ENCODE data around the gene SRPX2. TPM values are rescaled to one million over a fixed set of nuclear protein-coding genes. Genes with fewer than 3 reads are reported as not detected.

The SRPX2 gene
- total RNA-seq, 1 experiment from 2014 or later = 2.4 TPM

DNA sequence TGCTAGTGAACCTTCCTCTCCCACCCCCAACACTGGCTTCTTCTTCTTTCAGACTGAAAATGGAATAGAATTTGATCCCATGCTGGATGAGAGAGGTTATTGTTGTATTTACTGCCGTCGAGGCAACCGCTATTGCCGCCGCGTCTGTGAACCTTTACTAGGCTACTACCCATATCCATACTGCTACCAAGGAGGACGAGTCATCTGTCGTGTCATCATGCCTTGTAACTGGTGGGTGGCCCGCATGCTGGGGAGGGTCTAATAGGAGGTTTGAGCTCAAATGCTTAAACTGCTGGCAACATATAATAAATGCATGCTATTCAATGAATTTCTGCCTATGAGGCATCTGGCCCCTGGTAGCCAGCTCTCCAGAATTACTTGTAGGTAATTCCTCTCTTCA, 44.5 kb upstream of the SRPX2 start:
- Histone ChIP-seq H4K20me1 (ENCODE audit: insufficient read depth) (no peaks in the 10 kb centered on the region), H3K36me3 (ENCODE audit: control insufficient read depth in 1 of 2, insufficient read depth in 2 of 2, low read length in 2 of 2) (no peaks in the 10 kb centered on the region), H3K27me3 (ENCODE audit: insufficient read depth, low read length) (0 out of 2 replicates have a peak, but pooled peaks cover 4% of the 10 kb centered on the region), H2AFZ (ENCODE audit: low read depth, low read length, poor library complexity, severe bottlenecking) (no peak overlapping the region), H3K4me2 (ENCODE audit: low read length) (no peak overlapping the region), H3K9ac (ENCODE audit: low read length) (no peak overlapping the region), H3K9me2 (ENCODE audit: insufficient read depth) (no peaks in the 10 kb centered on the region), H3K4me3 (replicated peaks in 1 of 2; ENCODE audit: low read depth in 1 of 2, low read length in 2 of 2) (no peak overlapping the region), H3K79me2 (ENCODE audit: insufficient read depth, low read length) (no peaks in the 10 kb centered on the region), H3K27ac (ENCODE audit: low read depth, low read length) (no peak overlapping the region), H3K9me3 (ENCODE audit: control insufficient read depth in 1 of 2, insufficient read depth in 1 of 2, low read depth in 1 of 2, low read length in 2 of 2) (no peaks in the 10 kb centered on the region), H3K4me1 (ENCODE audit: control insufficient read depth in 1 of 2, insufficient read depth in 2 of 2, low read length in 2 of 2) (no peaks in the 10 kb centered on the region)
- RAD21 ChIA-PET (ENCODE audit: low non-redundant PET in 1 of 2, low total read pairs in 2 of 2, uncharacterized antibody in 2 of 2, unreplicated experiment in 2 of 2) = no interaction called here
- no TSS peak for BruUV-seq (replicated peaks)
- ATAC-seq = no peak
- TF ChIP-seq EZH2 (IDR thresholded peaks at IDR 0.05) (no peak), SP1 (IDR thresholded peaks at IDR 0.05; ENCODE audit: low read depth) (no peak)
- TF ChIP-seq, protein P1, sequence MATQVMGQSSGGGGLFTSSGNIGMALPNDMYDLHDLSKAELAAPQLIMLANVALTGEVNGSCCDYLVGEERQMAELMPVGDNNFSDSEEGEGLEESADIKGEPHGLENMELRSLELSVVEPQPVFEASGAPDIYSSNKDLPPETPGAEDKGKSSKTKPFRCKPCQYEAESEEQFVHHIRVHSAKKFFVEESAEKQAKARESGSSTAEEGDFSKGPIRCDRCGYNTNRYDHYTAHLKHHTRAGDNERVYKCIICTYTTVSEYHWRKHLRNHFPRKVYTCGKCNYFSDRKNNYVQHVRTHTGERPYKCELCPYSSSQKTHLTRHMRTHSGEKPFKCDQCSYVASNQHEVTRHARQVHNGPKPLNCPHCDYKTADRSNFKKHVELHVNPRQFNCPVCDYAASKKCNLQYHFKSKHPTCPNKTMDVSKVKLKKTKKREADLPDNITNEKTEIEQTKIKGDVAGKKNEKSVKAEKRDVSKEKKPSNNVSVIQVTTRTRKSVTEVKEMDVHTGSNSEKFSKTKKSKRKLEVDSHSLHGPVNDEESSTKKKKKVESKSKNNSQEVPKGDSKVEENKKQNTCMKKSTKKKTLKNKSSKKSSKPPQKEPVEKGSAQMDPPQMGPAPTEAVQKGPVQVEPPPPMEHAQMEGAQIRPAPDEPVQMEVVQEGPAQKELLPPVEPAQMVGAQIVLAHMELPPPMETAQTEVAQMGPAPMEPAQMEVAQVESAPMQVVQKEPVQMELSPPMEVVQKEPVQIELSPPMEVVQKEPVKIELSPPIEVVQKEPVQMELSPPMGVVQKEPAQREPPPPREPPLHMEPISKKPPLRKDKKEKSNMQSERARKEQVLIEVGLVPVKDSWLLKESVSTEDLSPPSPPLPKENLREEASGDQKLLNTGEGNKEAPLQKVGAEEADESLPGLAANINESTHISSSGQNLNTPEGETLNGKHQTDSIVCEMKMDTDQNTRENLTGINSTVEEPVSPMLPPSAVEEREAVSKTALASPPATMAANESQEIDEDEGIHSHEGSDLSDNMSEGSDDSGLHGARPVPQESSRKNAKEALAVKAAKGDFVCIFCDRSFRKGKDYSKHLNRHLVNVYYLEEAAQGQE (IDR thresholded peaks at IDR 0.05; ENCODE audit: low read depth) = no peak
- CTCF ChIA-PET = no interaction called here
- intact Hi-C loops (cut with micrococcal nuclease) = no loop called here
- POLR2A ChIA-PET = no interaction called here
- DNase-seq (ENCODE audit: low read depth, low spot score) = no peak

- Histone ChIP-seq H3K4me3 (replicated peaks in 1 of 2; ENCODE audit: low read depth in 1 of 2, low read length in 2 of 2) (no peak overlapping the region), H3K9me2 (ENCODE audit: insufficient read depth) (no peaks in the 10 kb centered on the region), H3K27me3 (ENCODE audit: insufficient read depth, low read length) (0 out of 2 replicates have a peak, but pooled peaks cover 4% of the 10 kb centered on the region), H3K27ac (ENCODE audit: low read depth, low read length) (no peak overlapping the region), H3K4me1 (ENCODE audit: control insufficient read depth in 1 of 2, insufficient read depth in 2 of 2, low read length in 2 of 2) (no peaks in the 10 kb centered on the region), H3K79me2 (ENCODE audit: insufficient read depth, low read length) (no peaks in the 10 kb centered on the region), H4K20me1 (ENCODE audit: insufficient read depth) (no peaks in the 10 kb centered on the region), H3K9ac (ENCODE audit: low read length) (no peak overlapping the region), H3K4me2 (ENCODE audit: low read length) (no peak overlapping the region), H3K9me3 (ENCODE audit: control insufficient read depth in 1 of 2, insufficient read depth in 1 of 2, low read depth in 1 of 2, low read length in 2 of 2) (no peaks in the 10 kb centered on the region), H3K36me3 (ENCODE audit: control insufficient read depth in 1 of 2, insufficient read depth in 2 of 2, low read length in 2 of 2) (no peaks in the 10 kb centered on the region), H2AFZ (ENCODE audit: low read depth, low read length, poor library complexity, severe bottlenecking) (no peak overlapping the region)
- no peak for TF ChIP-seq CTCF (IDR thresholded peaks at IDR 0.05 in 2 of 3, conservative IDR thresholded peaks at IDR 0.05 in 1 of 3; ENCODE audit: borderline replicate concordance in 1 of 3, insufficient read depth in 1 of 3, low read depth in 2 of 3, low read length in 2 of 3)
- ChIA-PET CTCF (interaction anchor here (0.7 to 1.1 kb wide), 2 partner anchors 9 to 15 kb away, joined by 3 read pairs; no protein-coding TSS in a partner anchor), POLR2A (no interaction called here), RAD21 (ENCODE audit: low non-redundant PET in 1 of 2, low total read pairs in 2 of 2, uncharacterized antibody in 2 of 2, unreplicated experiment in 2 of 2) (no interaction called here)
- BruUV-seq (replicated peaks) = no TSS peak
- ATAC-seq (no peak), DNase-seq (ENCODE audit: low read depth, low spot score) (no peak)
- intact Hi-C loops (cut with micrococcal nuclease) = no loop called here
Observed at GRCh38 chrX:100600340-100600739, 43.7 kb upstream of the SRPX2 start.

All from HCT116 (cell line).